IPS-NIHi11 (cell line): ENCODE data around the gene CHP1.
"Not testable (repeated sequence)": the region's sequence is repeated elsewhere in the genome, so short reads cannot be mapped to it uniquely, and the experiment has no call there.

ENCODE experiments used
- DNase-seq: peaks from one replicate; pipeline ENCODE4 v3.0.0; 2012; ENCODE audit warnings: mixed read lengths, low spot score

The CHP1 gene

DNA sequence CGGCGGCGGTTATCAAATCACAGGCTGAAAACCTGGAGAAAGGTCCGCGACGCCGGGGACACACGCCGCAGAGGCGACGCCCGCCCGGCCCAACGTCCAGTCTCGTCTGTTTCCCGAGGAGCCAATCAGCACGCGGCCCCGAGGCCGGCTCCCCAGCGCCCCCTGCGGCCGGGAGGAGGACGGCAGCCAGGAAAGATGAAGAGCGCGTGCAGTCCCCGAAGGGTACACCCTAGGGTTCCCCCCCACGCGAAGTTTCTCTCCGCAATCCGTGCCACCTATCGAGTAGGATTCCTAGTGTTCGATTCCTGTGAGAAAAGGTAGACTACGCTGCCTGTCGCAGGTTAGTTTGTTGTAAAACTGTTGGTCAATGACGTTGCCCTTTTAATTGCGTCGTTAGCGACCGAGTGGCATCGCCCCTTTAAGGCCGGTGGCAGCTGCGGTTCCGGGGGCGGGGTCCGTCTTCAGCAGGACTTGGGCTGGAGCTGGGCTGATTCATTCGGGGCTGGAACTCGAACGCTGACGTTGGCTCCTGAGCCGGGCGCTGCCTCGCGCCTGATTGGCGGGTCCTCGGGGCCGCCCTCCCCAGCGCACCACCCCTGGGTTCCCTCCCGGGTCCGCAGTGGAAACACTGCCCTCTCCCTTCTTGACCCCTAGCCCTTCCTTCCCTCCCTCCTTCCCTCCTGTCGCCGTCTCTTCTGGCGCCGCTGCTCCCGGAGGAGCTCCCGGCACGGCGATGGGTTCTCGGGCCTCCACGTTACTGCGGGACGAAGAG is at the start of gene CHP1, which contains the start of gene EXD1:
CHP1 (plus strand) TSS at position 619 of the 772 bp plus-strand sequence; CDS start at position 734, 115 bp downstream.
EXD1 (minus strand) TSS at position 108 of the 772 bp plus-strand sequence. CDS start 4,182 bp downstream, outside the sequence.
- DNase-seq = peak; percentile 99

- DNase-seq = no peak
These were observed 48.8 kb upstream of the CHP1 start for GRCh38 chr15:41182266-41182665.

- DNase-seq = no peak
These were observed 47.5 kb upstream of the CHP1 start for GRCh38 chr15:41183581-41183980.

DNA sequence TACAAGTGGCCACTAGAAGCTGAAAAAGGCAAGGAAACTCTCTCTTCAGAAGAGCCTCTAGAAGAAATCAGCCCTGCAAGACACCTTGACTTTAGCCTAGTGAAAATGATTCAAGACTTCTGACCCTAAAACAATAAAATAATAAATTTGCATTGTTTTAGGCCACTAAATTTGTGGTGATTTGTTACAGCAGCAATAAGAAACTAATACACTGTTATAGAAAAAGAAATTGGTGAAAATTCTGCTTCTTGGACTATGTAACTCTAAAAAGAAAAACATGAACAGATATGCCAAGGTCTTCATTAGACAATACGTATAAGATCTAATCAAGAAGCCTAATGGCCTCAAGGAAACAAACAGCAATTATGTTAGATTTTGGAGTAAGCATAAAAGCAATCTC is 36.6 kb upstream of the CHP1 start:
- DNase-seq = no peak

DNA sequence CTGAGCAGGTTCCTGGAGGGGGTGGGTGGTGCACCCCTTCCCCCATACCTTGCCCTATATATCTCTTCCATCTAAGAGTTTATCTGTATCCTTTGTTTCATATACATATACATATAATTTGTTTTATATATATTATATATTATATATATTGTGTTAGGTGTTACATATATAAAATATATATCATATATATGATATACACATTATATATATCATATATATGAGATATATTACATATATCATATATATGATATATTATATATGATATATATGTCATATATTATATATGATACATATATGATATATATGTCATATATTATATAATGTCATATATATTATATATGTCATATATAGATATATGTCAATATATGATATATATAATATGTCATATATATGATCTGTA is 31.6 kb upstream of the CHP1 start:
- no peak for DNase-seq

DNA sequence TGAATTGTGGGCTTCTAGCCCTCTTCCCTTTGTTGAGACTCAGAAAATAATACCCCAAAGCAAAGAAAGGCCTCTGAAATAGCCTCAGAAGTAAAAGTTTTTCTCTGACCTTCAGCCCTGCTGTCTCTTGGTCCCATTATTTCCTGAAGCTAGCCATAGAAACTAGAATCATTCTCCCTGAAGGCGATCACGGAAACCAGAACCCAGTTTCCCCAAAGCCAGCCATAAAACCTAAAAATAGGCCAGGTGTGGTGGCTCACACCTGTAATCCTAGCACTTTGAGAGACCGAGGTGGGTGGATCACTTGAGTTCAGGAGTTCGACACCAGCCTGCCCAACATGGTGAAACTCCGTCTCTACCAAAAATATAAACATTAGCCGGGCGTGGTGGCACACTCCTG is 27.7 kb upstream of the CHP1 start:
- DNase-seq = no peak

GRCh38 chr15:41205315-41205714 is 25.8 kb upstream of the CHP1 start:
- DNase-seq = no peak

DNA sequence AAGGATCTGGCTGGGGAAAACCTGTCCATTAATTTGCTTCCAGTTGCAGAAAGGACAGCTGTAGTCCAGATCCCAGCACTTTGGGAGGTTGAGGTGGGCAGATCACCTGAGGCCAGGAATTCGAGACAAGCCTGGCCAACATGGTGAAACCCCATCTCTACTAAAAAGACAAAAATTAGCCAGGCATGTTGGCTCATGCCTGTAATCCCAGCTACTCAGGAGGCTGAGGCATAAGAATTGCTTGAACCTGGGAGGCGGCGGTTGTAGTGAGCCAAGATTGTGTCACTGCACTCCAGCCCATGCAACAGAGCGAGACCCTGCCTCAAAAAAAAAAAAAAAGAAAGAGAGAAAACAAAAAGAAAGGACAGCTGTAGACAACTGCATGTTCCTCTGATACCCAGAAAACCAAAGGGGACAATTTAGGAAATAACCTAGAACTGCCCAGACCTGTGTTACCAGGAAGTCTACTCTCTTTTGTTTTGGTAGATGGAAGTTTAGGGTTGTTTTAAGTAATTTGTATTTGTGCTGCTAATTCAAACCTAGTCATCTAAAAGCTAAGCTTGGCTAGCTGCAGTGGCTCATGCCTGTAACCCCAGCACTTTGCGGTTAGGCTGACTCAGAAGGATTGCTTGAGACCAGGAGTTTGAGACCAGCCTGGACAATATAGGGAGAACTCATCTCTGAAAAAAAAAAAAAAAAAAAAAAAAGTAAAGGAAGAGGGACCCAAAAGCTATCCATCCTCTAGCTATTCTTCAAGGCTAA is 23.2 kb upstream of the CHP1 start:
- no peak for DNase-seq

DNA sequence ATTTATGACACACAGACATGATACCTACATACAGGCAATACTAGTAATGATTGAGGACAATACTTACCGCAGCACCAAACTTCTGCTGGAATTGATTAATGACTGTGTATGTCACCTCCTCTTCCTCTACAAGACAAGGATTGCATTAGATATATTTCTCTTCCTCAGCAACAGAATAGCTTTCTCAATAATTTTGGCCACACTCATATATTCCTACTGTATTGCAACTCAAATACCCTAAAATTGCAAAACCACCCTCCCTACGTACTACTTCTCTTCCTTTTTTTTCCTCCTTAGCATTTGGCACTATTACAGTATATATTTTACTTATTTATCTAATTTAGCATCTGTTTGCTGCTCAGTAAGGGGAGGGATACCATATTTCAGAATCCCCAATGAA is 15.4 kb upstream of the CHP1 start:
- DNase-seq = no peak

DNA sequence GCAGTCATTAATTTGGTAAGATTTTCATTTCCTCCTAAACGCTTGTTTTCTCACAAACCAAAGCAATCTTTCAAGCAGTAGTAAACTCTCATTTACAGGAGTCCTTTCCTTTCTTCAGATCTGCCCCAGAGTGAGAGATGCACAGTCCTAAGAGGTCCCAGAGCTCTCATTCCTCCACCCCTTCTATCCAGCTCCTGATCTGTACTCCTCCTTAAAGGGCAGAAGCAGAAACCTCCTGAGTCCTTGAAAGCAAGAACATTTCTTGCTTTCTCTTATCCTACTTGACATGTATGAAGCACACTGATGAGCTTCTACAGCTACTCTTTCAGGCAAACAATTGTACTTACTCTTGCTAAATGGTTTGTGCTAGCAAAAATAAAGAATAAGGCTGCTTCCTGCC is 12.2 kb upstream of the CHP1 start:
- DNase-seq = no peak

DNA sequence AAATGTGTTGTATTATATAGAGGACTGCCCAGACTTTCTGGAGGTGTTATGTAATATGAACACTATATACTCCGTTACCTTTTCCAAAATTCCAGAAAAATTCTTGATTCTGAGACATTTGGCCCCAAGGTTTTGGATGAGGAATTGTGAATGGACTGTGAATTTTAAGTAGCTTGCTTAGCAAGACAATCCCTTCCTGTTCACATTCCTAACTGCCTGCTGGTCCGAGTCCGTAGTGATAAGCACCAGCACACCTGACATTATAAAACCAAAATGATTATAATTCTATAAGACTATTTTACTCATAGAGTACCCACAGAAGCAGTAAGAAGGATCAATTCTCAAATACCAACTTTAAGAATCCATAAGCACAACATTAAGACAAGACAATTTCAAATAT is 11.7 kb upstream of the CHP1 start:
- DNase-seq = no peak

GRCh38 chr15:41230345-41230649 is 771 bp upstream of the CHP1 start:
- no peak for DNase-seq

DNA sequence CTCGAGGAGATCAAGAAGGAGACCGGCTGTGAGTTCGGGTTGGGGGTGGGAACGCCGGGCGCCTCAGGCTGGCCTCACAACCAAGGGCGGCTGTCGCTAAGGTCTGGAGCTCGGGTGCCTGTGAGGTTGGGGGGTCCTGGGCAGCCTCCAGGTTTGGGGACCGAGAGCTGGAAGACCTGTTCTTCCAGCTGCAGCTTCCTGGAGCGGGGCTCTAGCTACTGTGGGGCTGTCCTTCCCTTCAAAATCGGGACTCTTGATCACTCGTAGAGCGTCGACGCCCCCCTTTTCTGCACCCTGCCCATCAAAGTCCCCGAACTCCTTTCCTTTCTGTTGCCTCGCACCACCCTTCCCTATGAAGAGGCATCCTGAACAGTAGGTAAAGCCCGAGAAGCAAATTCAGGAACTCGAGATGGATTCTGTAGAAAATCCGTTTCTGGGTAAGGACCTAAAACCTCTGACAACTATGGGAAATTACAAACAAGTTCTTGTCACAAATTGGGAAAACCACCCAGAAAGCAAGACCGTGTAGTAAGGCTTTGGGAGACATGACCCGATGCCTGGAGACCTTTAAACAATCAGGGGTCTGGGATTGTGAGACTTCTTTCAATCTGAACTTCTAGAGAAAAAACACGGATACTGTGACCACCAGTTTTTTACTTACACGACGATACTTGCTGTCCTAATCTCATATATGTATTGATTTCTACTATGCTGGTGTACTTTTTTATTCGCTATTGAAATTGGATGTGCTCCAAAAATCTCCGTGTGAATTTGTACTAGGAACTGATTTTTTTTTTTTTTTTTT is 556 bp downstream of the CHP1 start:
- no peak for DNase-seq

- no peak for DNase-seq
These were observed 2.3 kb downstream of the CHP1 start for GRCh38 chr15:41233367-41233771.

DNA sequence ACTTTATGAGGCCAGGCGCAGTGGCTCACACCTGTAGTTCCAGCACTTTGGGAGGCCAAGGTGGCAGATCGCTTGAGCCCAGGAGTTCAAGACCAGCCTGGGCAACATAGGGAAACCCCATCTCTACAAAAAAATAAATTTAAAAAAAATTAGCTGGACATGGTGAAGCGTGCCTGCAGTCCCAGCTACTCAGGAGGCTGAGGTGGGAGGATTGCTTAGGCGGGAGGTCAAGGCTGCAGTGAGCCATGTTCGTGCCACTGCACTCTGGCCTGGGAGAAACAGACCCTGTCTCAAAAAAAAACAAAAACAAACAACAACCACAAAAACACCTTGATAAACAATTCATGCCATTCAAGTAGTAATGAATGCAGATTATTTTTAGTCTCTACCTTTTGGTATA is 4.2 kb downstream of the CHP1 start:
- DNase-seq = not testable (repeated sequence)

DNA sequence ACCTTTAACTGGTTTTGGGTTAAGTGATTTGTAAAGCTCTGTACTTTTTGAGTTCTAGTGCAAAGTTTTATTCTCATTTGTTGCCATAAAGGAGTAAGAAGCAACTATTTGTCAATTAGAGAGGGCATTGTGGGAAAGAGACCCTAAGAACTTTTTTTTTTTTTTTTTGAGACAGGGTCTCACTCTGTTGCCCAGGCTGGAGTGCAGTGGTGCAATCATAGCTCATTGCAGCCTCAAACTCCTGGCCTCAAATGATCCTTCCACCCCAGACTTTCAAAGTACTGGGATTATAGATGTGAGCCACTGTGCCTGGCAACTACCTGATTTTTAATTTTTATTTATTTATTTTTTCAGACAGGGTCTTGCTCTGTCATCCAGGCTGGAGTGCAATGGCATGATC is 4.9 kb downstream of the CHP1 start:
- DNase-seq = no peak

- no peak for DNase-seq
These were observed 7.0 kb downstream of the CHP1 start for GRCh38 chr15:41238100-41238499.

GRCh38 chr15:41241221-41241964 is 10.3 kb downstream of the CHP1 start:
- DNase-seq = no peak

- not testable (repeated sequence) for DNase-seq
These were observed 19.7 kb downstream of the CHP1 start for GRCh38 chr15:41250745-41251144.

GRCh38 chr15:41251411-41251810 is 20.3 kb downstream of the CHP1 start:
- DNase-seq = no peak

DNA sequence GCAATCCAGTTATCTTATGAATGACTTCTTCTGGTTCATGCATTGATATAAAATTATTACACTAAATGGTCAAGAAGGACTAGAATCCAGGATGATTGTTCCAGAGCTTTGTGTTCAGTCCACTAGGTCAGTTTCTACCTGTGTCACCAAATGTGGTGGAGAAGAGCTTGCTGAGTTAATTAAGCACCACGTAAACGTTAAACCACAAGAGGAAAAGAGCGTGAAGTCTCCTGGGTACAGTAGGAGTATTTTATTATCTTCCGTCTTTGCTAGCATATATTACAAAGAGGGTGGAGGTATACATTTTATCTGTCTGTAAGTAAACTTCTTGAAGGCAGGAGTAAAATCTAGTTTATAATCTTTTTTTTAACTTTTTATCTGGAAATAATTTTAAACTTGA is 23.5 kb downstream of the CHP1 start:
- DNase-seq = no peak

DNA sequence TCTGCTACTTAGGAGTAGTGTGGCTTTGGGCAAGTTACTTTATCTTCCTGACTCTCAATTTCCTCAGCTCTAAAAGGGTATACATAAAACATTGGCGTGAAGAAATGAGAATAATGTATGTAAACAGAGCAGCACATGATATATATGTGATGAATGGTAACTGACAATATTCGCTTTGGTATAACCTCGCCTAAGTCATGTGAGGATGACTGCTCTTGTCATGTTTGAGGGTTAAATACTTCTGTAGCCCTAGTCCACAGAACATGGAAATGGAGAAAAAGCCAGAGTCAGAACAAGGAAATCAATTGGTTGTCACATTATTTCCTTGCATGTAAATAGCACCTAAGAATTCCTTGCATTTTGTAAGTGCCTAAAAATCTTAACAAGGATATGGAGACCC is 25.0 kb downstream of the CHP1 start:
- no peak for DNase-seq
